Muscle layer of duodenum (tissue), 2 donors: ENCODE data around the gene LHFPL3.
"Not testable (repeated sequence)": the region's sequence is repeated elsewhere in the genome, so short reads cannot be mapped to it uniquely, and the experiment has no call there.

Experiments
- H3K27ac ChIP-seq: one replicate; pipeline ENCODE4 v1.7.0; 2013; ENCODE audit warnings: mild to moderate bottlenecking, low read length
- H3K27me3 ChIP-seq: one replicate; pipeline ENCODE4 v1.7.0; 2013; ENCODE audit warnings: low read depth, mild to moderate bottlenecking, control low read depth, low read length
- H3K36me3 ChIP-seq, 2 donors: one replicate each; pipeline ENCODE4 v1.7.0; 2013; ENCODE audit warnings: low read length in 2 of 2, control low read depth in 1 of 2, mild to moderate bottlenecking in 1 of 2; ENCODE audit not compliant: insufficient read depth in 2 of 2, control insufficient read depth in 1 of 2
- H3K4me1 ChIP-seq, 2 donors: one replicate each; pipeline ENCODE4 v1.7.0; 2013; ENCODE audit warnings: low read length in 2 of 2, mild to moderate bottlenecking in 2 of 2, control low read depth in 1 of 2, moderate library complexity in 1 of 2; ENCODE audit not compliant: insufficient read depth in 2 of 2, control insufficient read depth in 1 of 2
- H3K4me3 ChIP-seq, 2 donors: one replicate each; pipeline ENCODE4 v1.7.0; 2013; ENCODE audit warnings: low read length in 2 of 2, low read depth in 1 of 2, mild to moderate bottlenecking in 1 of 2
- H3K9me3 ChIP-seq, 2 donors: one replicate each; pipeline ENCODE4 v1.7.0; 2013; ENCODE audit warnings: low read length in 2 of 2, control low read depth in 1 of 2, mild to moderate bottlenecking in 1 of 2; ENCODE audit not compliant: control insufficient read depth in 1 of 2
- donor health status: healthy.

LHFPL3 gene

DNA sequence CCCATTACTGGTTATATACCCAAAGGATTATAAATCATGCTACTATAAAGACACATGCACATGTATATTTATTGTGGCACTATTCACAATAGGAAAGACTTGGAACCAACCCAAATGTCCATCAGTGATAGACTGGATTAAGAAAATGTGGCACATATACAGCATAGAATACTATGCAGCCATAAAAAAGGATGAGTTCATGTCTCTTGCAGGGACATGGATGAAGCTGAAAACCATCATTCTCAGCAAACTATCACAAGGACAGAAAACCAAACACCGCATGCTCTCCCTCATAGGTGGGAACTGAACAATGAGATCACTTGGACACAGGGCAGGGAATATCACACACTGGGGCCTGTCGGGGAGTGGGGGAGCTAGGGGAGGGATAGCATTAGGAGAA, 392.6 kb downstream of the LHFPL3 start:
- H3K27ac ChIP-seq, H3K36me3 ChIP-seq, H3K4me1 ChIP-seq, H3K9me3 ChIP-seq, H3K27me3 ChIP-seq, H3K4me3 ChIP-seq: not testable (repeated sequence)

GRCh38 chr7:104723001-104723400, 394.6 kb downstream of the LHFPL3 start:
- H3K27ac ChIP-seq: no peak overlapping the region
- no peaks in the 10 kb centered on the region for H3K36me3 ChIP-seq
- H3K4me3 ChIP-seq: no peak overlapping the region
- no peaks in the 10 kb centered on the region for H3K4me1 ChIP-seq
- no peaks in the 10 kb centered on the region for H3K9me3 ChIP-seq
- H3K27me3 ChIP-seq: no peaks in the 10 kb centered on the region

DNA sequence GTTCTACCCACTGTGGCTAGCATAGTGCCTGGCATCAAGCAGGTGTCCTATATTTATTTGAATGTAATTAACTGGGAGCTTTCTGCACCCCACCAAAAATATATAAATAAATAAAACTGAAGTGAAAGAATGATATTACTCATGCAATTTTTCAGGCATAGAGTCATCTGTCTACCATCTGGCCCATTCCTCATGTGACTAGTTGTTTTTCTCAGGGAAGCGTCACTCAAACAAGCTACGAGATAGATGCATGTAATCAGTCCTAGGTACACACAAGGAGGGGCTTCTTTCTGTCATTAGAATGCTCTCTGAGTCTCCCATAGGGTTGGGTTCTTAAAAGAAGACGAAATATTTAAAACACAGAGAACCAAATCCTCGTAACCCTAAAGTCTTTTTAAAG, 430.1 kb downstream of the LHFPL3 start:
- Histone ChIP-seq H3K27ac (no peak overlapping the region), H3K36me3 (no peaks in the 10 kb centered on the region), H3K9me3 (no peaks in the 10 kb centered on the region), H3K27me3 (no peaks in the 10 kb centered on the region), H3K4me1 (no peaks in the 10 kb centered on the region), H3K4me3 (no peak overlapping the region)

GRCh38 chr7:104761892-104762291, 433.5 kb downstream of the LHFPL3 start:
- H3K4me1 ChIP-seq: no peaks in the 10 kb centered on the region
- no peaks in the 10 kb centered on the region for H3K27me3 ChIP-seq
- no peak overlapping the region for H3K27ac ChIP-seq
- no peak overlapping the region for H3K4me3 ChIP-seq
- H3K9me3 ChIP-seq: no peaks in the 10 kb centered on the region
- no peaks in the 10 kb centered on the region for H3K36me3 ChIP-seq

DNA sequence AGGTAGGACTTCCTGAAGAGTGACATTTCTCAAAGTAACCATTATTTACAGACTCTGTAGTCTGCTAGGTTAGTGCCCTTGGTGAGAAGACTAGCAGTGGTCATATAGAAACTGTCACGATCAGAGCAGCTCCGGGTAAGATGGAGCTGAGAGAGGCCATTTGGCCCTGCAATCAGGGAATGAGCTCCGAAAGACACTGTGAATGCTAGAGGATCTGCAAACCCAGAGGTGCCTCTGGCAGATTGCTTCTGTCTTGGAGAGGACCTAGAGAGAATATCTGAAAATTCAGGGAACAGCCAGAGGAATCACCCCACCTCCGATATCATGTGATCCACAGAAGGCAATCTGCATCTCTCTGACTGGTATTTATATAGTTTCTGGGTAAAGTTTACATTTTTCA, 438.7 kb downstream of the LHFPL3 start:
- H3K4me1 ChIP-seq: no peaks in the 10 kb centered on the region
- H3K4me3 ChIP-seq: no peak overlapping the region
- H3K27ac ChIP-seq: no peak overlapping the region
- no peaks in the 10 kb centered on the region for H3K27me3 ChIP-seq
- no peaks in the 10 kb centered on the region for H3K9me3 ChIP-seq
- no peaks in the 10 kb centered on the region for H3K36me3 ChIP-seq

DNA sequence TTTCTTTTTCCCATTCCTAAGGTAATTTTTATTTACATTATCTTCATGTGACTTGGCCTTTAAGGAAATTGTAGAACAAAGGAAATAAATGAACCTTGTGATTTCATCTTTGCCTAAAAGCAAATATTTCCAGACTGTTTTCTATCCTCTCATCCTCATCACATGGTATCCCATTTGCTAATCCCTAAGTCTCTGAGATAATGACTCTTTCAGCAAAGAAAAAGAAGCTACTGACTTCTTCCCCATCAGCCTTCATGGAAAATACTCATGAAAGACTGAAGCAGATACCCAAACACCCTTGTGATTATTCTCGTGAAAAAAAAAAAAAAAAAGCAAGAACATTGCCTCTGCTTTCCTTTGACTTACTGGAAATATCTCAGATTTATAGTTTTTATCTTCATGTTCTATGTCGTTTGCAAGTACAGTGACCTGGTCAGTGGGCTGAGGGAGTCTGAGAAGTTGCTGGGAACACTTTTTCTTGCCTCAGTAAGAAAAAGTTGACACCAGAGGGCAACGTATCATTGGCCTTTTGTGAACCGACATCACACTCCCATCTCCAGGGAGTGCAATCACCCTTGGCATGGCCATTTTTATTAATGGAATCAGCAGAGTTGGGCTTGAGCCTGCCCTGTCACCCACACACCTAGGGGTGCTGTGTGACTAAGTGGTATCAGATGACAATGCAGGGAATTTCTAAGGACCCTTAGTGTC, 439.6 kb downstream of the LHFPL3 start:
- H3K27ac ChIP-seq: no peak overlapping the region
- H3K4me3 ChIP-seq: no peak overlapping the region
- no peaks in the 10 kb centered on the region for H3K9me3 ChIP-seq
- no peaks in the 10 kb centered on the region for H3K4me1 ChIP-seq
- no peaks in the 10 kb centered on the region for H3K27me3 ChIP-seq
- no peaks in the 10 kb centered on the region for H3K36me3 ChIP-seq

DNA sequence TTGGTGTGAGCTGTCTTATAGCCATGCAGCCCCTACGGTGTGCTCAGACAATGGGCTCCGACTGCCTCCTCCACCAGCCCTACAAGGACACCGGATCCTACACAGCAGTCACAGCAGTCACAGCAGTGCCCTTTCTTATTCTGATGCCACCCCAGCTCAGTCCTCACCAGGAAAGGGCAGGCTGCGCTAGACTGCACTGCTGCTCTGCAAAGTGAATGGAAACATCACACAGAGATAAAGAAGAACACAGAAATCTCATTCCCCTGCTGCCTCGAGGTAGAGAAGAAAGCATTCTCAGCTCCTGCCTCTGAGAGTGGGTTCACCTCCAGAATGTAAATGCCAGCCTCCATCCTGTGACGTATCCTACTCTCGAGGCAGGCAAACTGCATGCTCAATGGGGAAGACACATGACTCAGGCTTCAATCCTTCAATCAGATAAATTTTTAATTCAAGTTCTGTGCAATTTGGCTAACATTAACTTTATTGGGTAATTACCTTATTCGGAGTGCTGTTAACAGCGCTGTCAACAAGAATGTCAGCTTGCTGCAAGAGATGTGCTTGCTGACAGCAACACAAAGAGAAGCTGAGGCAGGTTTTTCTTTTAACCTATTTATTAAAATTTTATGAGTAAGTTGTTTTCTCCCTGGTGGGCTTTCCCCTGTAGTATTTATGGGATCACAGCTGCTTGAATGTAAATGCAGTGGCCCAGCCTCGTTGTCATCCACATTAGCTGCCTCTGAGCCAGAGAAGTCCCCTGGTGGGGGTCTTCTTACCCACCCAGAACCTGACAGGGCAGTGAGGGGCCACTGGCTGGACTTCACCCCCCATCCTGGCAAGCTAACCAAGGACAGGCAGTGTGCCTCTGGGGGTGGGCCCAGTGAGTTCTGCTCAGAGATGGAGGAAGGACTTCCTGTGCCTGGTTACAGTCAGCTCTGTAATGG, 444.3 kb downstream of the LHFPL3 start:
- H3K27me3 ChIP-seq: no peaks in the 10 kb centered on the region
- H3K4me3 ChIP-seq: no peak overlapping the region
- H3K4me1 ChIP-seq: no peaks in the 10 kb centered on the region
- no peaks in the 10 kb centered on the region for H3K36me3 ChIP-seq
- no peak overlapping the region for H3K27ac ChIP-seq
- no peaks in the 10 kb centered on the region for H3K9me3 ChIP-seq

- Histone ChIP-seq H3K4me3 (no peak overlapping the region), H3K36me3 (no peaks in the 10 kb centered on the region), H3K4me1 (no peaks in the 10 kb centered on the region), H3K9me3 (no peaks in the 10 kb centered on the region), H3K27me3 (no peaks in the 10 kb centered on the region), H3K27ac (no peak overlapping the region)
Observed at GRCh38 chr7:104773796-104774195, 445.4 kb downstream of the LHFPL3 start.

DNA sequence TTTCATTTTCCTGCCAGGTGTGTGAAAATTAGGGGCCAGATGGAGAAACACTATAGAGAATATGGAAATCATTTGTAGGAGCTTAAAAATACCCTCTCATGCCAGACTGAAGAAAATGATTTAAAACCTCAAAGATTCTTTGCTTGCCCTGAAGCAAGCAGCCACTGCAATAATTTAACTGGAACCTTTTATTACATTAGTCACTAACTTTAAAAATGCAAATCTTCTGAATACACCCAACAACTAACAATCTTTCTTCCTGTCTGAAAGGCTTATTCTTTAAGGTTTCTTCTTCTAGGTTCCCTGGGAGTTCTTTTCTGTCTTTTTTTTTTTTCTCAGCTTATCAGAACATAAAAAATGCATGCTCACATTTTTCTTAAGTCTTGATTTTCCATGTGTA, 447.1 kb downstream of the LHFPL3 start:
- H3K4me3 ChIP-seq: no peak overlapping the region
- H3K4me1 ChIP-seq: no peaks in the 10 kb centered on the region
- no peaks in the 10 kb centered on the region for H3K36me3 ChIP-seq
- H3K27me3 ChIP-seq: no peaks in the 10 kb centered on the region
- no peaks in the 10 kb centered on the region for H3K9me3 ChIP-seq
- H3K27ac ChIP-seq: no peak overlapping the region

DNA sequence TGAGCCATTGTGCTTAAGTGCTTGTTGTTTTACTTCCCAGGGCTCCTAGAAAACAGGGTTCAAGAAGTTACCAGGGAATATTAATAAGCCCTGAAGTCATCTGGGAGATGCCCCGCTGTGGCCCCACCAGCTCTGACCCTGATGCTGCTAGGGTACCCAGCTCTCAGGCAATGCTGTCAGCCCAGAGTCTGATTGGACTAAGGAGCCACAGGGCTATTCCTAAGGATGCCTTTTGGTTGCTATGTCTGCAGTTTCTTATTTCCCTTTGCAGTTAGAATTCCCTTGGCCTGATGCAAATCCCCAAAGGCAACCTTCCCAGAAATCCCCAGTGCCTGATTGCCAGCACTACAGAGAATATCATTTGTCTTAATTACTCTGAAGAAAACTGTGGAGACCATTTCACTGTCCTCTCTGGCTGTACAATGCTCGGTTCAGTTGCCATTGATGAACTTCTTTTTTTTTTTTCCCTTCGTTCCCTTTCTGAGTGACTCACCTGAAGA, 448.9 kb downstream of the LHFPL3 start:
- no peaks in the 10 kb centered on the region for H3K36me3 ChIP-seq
- no peaks in the 10 kb centered on the region for H3K27me3 ChIP-seq
- no peaks in the 10 kb centered on the region for H3K4me1 ChIP-seq
- no peak overlapping the region for H3K4me3 ChIP-seq
- no peaks in the 10 kb centered on the region for H3K9me3 ChIP-seq
- no peak overlapping the region for H3K27ac ChIP-seq

- H3K9me3 ChIP-seq: no peaks in the 10 kb centered on the region
- no peaks in the 10 kb centered on the region for H3K27me3 ChIP-seq
- no peak overlapping the region for H3K27ac ChIP-seq
- H3K4me3 ChIP-seq: no peak overlapping the region
- H3K36me3 ChIP-seq: no peaks in the 10 kb centered on the region
- H3K4me1 ChIP-seq: no peaks in the 10 kb centered on the region
Observed at GRCh38 chr7:104779888-104780287, 451.5 kb downstream of the LHFPL3 start.
